Measurements from ENCODE around the gene GNAL.

GNAL gene

DNA sequence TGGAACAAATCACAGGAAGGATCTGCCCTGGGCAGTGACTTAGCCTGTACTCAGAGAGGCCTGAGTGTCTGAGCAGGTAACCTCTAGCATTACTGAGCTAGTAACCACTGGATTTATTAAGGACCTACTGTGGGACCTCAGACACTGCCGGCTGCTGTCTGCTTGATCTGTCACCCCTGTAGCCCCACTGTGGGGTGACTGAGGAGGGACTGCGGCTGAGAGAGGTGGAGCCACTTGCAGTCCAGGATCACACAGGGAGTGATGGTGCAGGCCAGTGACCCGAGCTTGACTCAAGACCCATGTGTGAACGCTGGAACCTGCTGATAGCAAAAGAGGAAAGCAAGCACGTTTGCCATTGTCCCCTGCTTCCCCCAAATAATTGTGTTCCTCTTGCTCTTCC lies 177.7 kb downstream of the GNAL start:
- H3K4me3 ChIP-seq (replicated peaks; ENCODE audit: low read depth, low read length), result no peak overlapping the region
- TF ChIP-seq, protein P1, sequence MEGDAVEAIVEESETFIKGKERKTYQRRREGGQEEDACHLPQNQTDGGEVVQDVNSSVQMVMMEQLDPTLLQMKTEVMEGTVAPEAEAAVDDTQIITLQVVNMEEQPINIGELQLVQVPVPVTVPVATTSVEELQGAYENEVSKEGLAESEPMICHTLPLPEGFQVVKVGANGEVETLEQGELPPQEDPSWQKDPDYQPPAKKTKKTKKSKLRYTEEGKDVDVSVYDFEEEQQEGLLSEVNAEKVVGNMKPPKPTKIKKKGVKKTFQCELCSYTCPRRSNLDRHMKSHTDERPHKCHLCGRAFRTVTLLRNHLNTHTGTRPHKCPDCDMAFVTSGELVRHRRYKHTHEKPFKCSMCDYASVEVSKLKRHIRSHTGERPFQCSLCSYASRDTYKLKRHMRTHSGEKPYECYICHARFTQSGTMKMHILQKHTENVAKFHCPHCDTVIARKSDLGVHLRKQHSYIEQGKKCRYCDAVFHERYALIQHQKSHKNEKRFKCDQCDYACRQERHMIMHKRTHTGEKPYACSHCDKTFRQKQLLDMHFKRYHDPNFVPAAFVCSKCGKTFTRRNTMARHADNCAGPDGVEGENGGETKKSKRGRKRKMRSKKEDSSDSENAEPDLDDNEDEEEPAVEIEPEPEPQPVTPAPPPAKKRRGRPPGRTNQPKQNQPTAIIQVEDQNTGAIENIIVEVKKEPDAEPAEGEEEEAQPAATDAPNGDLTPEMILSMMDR (IDR thresholded peaks at IDR 0.05; ENCODE audit: low read depth, low read length, missing control alignments), result no peak
- no peak for DNase-seq (ENCODE audit: extremely low read depth, low read depth)

DNA sequence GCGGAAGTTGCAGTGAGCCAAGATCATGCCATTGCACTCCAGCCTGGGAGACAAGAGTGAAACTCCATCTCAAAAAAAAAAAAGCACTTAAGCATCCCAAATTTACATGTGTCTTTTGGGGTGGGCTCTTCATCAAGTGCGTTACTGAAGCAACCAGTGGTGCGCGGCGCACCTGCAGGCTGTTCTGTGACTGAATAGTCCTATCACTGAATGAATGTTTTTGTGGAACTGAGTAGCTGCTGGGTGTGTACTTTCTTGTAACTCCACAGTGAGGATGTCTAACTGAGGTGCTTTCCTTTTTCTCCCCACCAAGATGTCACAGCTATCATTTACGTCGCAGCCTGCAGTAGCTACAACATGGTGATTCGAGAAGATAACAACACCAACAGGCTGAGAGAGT lies 179.2 kb downstream of the GNAL start:
- no peak overlapping the region for H3K4me3 ChIP-seq (replicated peaks; ENCODE audit: low read depth, low read length)
- DNase-seq (ENCODE audit: extremely low read depth, low read depth), result no peak
- TF ChIP-seq, protein P1 (IDR thresholded peaks at IDR 0.05; ENCODE audit: low read depth, low read length, missing control alignments), result no peak

DNA sequence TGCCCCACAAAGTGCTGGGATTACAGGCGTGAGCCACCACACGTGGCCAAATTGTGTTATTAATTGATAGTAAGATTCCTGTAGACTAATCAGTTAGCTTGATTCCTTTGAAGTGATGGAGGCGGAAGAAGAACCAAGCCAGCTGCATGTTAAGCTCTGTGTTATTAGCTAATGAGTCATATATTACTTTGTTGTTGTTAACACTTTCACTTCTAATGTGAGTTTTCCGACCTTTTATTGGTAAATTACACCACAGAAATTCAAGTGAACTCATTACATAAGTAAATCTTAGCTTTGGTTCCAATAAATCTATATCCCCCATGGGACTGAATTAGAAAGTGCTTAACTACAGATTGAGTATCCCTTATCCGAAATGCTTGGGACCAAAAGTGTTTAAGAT lies 182.4 kb downstream of the GNAL start:
- TF ChIP-seq, protein P1 (IDR thresholded peaks at IDR 0.05; ENCODE audit: low read depth, low read length, missing control alignments), result no peak
- no peak overlapping the region for H3K4me3 ChIP-seq (replicated peaks; ENCODE audit: low read depth, low read length)
- no peak for DNase-seq (ENCODE audit: extremely low read depth, low read depth)

DNA sequence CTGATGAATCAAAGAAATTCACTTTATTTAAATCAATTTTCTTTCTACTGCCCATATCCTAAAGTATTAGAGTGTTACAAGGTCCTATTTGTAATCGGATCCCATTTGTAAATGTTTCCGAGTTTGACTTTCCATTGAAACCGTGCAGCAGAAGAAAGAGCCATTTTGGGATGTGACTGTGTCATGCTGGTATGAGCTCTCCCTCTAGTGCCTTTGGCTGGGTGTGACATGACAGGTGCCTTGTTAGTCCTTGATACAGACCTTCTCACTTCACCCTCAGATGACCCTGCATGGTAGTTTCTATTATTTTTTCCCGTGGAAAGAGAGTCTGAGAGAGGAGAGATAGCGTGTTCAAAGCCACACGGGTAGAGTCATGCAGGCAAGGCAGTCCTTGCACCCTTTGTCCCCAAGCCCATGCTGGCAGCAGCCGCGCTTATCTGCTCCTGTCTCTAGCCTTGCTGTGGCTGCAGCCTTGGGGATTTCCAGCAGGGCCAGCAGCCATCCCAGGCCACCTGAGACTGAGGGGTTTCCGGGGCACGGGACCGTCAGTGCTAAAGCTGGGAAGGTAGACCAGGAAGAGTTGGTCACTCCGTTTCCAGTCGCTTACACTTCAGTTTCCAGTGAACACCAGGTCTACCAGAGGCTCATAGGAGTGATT lies 183.5 kb downstream of the GNAL start:
- TF ChIP-seq, protein P1 (IDR thresholded peaks at IDR 0.05; ENCODE audit: low read depth, low read length, missing control alignments), result peak; percentile 19
- no peak overlapping the region for H3K4me3 ChIP-seq (replicated peaks; ENCODE audit: low read depth, low read length)
- DNase-seq (ENCODE audit: extremely low read depth, low read depth), result no peak

DNA sequence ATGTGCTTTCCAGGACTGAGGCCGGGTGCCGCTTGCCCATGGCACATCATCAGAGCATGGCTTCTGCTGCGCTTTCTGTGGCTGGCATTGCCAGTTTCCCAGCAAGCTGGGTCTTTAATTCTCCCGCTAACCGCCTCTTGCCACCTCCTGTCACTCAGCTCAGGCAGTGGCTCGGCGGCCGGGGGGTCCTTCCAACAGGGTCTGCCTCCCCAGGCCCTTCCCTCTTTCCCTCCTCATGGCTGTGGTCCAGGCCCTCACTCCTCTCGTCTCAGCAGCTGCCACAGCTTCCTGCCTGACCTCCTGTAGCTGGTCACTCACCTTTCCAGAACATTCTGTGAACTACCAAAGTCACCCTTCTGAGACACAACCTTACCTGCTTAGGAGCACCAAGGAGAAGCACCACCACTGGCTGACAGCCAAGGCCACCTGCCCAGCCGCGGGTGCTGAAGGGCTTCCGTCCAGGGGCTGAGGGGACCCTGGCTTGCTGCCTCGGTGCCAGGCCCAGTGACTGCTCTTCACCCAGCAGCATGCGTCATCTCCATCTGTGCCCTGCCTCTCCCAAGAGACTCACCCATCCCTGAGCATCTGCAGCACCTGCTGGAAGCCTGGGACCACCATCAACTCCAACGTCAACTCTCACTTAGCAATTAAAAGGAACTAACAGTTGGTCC lies 184.7 kb downstream of the GNAL start:
- H3K4me3 ChIP-seq (replicated peaks; ENCODE audit: low read depth, low read length), result no peak overlapping the region
- DNase-seq (ENCODE audit: extremely low read depth, low read depth), result no peak
- TF ChIP-seq, protein P1 (IDR thresholded peaks at IDR 0.05; ENCODE audit: low read depth, low read length, missing control alignments), result no peak

DNA sequence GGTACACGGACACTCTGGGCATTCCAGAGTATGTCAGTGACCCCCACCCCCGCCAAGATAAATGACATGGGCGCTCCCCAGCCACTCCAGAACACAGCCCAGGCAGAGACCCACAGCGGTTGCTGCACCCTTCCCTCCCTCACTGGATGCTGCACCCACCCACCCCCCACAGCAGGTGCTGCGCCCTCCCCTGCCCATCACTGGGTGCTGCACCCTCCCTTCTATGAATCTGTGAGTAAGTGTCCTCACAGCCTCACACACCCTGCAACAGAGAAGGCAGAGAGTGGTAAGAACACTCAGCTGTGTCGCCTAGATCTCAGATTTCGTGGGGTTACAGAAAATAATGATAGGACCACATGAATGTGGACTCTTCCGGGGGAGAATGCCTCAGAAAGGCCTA lies 185.6 kb downstream of the GNAL start:
- TF ChIP-seq, protein P1 (IDR thresholded peaks at IDR 0.05; ENCODE audit: low read depth, low read length, missing control alignments), result no peak
- no peak overlapping the region for H3K4me3 ChIP-seq (replicated peaks; ENCODE audit: low read depth, low read length)

More for the DNA sequence above, 185.6 kb downstream of the GNAL start:
- no peak for DNase-seq (ENCODE audit: extremely low read depth, low read depth)
